Epithelial cell of proximal tubule (primary cell): Measurements from ENCODE around the gene MRPL23. TPM values are rescaled to one million over a fixed set of nuclear protein-coding genes. Genes with fewer than 3 reads are reported as not detected.

ENCODE experiments used
- DNase-seq: peaks from one replicate; pipeline ENCODE4 v3.0.0-alpha.2; 2011; ENCODE audit warnings: low read depth
- H3K4me3 ChIP-seq: 2 replicates; pipeline ENCODE4 v1.5.1; 2011; ENCODE audit warnings: low read depth, mild to moderate bottlenecking, low read length
- CTCF ChIP-seq: conservative IDR thresholded peaks from 2 replicates; pipeline ENCODE4 v1.5.1; 2012; ENCODE audit warnings: low read depth, mild to moderate bottlenecking, low read length
- total RNA-seq: library from RNA; depleted of rRNA; stranded (reverse); fragments of >200 nt; gene quantifications from 2 replicates; pipeline ENCODE4 v1.2.3, GENCODE V29; 2015

Gene MRPL23
- total RNA-seq, 1 donor from 2014 or later, result 92.1 TPM

- no peak for DNase-seq
- no peak overlapping the region for H3K4me3 ChIP-seq
- no peak for TF ChIP-seq CTCF
Measured at GRCh38 chr11:1930462-1930830, 16.7 kb upstream of the MRPL23 start.

DNA sequence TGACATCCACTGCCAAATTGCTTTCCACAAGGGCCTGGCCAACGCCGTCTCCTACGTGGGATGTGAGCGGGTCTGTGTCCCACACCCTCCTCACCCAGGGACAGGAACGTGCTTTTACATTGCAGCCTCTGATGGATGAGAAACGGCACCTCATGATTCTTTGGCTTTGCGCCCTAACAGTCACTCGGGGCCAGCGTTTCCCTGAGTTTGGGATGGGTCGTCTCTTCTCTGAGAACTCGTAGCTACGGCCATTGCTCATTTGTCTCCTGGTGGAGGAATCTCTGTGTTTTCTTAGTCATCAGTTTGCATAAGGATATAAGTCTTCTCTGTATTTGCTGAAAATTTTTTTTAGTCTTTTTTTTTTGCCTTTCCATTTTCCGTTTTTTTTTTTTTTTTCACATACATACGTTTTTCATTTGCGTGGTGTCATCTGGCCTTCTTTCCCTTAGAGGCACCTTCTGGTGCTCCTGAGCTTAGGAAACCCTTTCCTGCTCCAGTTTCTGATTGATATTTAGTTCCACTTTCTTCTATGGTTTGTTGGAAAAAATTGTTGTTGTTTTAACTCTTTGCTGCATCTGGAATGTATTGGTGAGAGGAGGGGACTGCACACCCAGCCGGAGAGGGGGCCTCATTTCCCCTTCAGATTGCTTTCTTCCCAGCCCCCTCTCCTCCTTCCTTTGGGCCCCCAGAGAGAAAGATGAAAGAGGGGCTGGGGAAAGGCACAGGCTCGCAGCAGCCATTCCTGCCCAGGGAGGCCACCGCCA lies 15.6 kb upstream of the MRPL23 start:
- no peak for TF ChIP-seq CTCF
- DNase-seq, result no peak
- no peak overlapping the region for H3K4me3 ChIP-seq

- H3K4me3 ChIP-seq, result no peak overlapping the region
- DNase-seq, result no peak
- TF ChIP-seq CTCF, result no peak
Measured at GRCh38 chr11:1932105-1932480, 15.0 kb upstream of the MRPL23 start.

DNA sequence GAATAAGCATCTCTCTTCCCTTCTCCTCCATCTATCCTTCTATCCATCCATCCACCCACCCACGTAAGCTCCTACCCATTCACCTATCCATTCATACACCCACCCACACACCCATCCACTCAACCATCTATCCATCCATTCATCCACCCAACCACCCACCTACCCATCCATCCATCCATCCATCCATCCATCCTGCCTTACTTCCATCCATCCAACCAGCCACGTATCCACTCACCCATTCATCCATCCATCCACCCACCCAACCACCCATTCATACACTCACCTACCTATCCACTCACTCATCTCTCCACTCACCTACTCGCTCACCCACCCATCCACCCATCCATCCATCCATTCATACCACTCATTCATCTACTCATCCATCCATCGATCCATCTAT lies 14.5 kb upstream of the MRPL23 start:
- no peak for TF ChIP-seq CTCF
- DNase-seq, result no peak

DNA sequence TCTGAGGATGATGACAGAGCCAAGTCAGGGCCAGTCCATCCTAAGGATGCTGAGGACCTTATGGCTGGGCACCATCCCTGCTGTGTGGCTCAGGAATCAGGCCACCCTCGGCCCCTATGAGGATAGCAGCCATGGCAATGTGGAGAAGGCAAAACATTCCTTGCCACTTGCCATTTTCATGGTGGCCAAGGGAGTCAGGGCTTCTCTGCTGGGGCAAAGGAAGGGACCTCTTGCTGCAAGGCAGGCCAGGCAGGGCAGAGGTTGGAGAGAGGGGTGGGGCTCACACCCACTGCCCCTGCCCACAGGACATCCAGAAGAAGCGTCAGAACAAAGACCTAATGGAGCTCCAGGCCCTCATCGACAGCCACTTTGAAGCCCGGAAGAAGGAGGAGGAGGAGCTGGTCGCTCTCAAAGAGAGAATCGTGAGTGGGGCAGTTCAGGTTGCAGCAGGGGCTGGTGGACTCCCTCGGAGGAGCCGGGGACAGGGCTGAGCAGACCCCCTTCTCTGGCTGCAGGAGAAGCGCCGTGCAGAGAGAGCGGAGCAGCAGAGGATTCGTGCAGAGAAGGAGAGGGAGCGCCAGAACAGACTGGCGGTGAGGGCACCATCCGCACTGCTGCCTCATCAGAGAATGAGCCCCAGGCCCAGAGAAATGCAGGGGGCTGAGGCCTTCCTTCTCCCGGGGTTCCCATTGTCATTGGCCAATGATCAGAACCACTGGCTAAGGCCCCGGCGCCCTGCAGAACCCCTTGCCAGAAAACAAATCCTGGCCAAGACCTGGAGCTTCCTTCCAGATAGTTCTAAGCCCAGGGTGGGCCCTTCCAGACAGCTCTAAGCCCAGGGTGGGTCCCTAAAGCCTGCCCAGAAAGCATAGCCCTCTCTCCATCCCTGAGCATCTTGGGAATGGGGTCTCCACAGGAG lies 13.5 kb upstream of the MRPL23 start:
- H3K4me3 ChIP-seq, result no peak overlapping the region
- TF ChIP-seq CTCF, result no peak
- DNase-seq, result no peak

More for the DNA sequence above, 14.5 kb upstream of the MRPL23 start:
- H3K4me3 ChIP-seq, result no peak overlapping the region

GRCh38 chr11:1934335-1935155 lies 12.6 kb upstream of the MRPL23 start:
- H3K4me3 ChIP-seq, result no peak overlapping the region
- DNase-seq, result no peak
- no peak for TF ChIP-seq CTCF
